Activated CD4-positive, alpha-beta T cell treated with anti-CD3 and anti-CD28 coated beads for 36 hours (primary cell): ENCODE measurements around the gene PAPLN. TPM values are rescaled to one million over a fixed set of nuclear protein-coding genes. Genes with fewer than 3 reads are reported as not detected.

ENCODE experiments used
- ATAC-seq: fragments of 200-7000 bp; cut with Tn5 transposase; one replicate; pipeline ENCODE4 v1.10.0; 2021; ENCODE audit warnings: mild to moderate bottlenecking, moderate library complexity
- CTCF ChIA-PET: fragments of 350-600 bp; sonication (Branson Sonifier 250); formaldehyde crosslinking; loops from one replicate; lab custom pipeline; 2021; ENCODE audit warnings: antibody characterized with exemption; lab: Charles Lee
- POLR2A ChIA-PET: fragments of 350-600 bp; sonication (Branson Sonifier 250); formaldehyde crosslinking; loops from one replicate; lab custom pipeline; 2021; ENCODE audit warnings: antibody characterized with exemption, inconsistent platforms; lab: Charles Lee
- DNase-seq: peaks from one replicate; pipeline ENCODE4 v3.0.0-alpha.2; 2020
- H3K27ac Mint-ChIP-seq: one replicate; pipeline ENCODE4 v1.8.0; 2021; ENCODE audit warnings: mixed read lengths
- H3K27me3 Mint-ChIP-seq: one replicate; pipeline ENCODE4 v1.8.0; 2021; ENCODE audit warnings: mixed read lengths
- H3K36me3 Mint-ChIP-seq: one replicate; pipeline ENCODE4 v1.8.0; 2021; ENCODE audit warnings: low read depth, mixed read lengths
- H3K4me1 Mint-ChIP-seq: one replicate; pipeline ENCODE4 v1.8.0; 2021; ENCODE audit warnings: mixed read lengths
- H3K4me3 Mint-ChIP-seq: one replicate; pipeline ENCODE4 v1.8.0; 2021; ENCODE audit warnings: mild to moderate bottlenecking, moderate library complexity, mixed read lengths
- H3K9me3 Mint-ChIP-seq: one replicate; pipeline ENCODE4 v1.8.0; 2021; ENCODE audit warnings: low read depth, mixed read lengths
- intact Hi-C, 2 experiments: fragments of 100-400 bp; cut with DNase I in 1 of 2; cut with micrococcal nuclease in 1 of 2; formaldehyde crosslinking; loops; one replicate each; pipeline versions ENCODE4 v1.14.2 to v1.15.1; 2022 to 2024; cut with DNase I, micrococcal nuclease
- total RNA-seq, 2 experiments: library from RNA; stranded (reverse); gene quantifications; one replicate each; pipeline ENCODE4 v1.2.3, GENCODE V29; 2021

Gene PAPLN
- total RNA-seq, 2 experiments from 2014 or later: 0.21 to 0.30 TPM

- peaks cover 10% of the 10 kb centered on the region for H3K4me1 Mint-ChIP-seq
These were observed 9.3 kb downstream of the PAPLN start for GRCh38 chr14:73246387-73247150.

GRCh38 chr14:73248108-73248868, 11.0 kb downstream of the PAPLN start:
- Mint-ChIP-seq H3K27me3 (peaks cover 20% of the 10 kb centered on the region), H3K9me3 (no peaks in the 10 kb centered on the region), H3K36me3 (no peaks in the 10 kb centered on the region), H3K4me3 (no peak overlapping the region), H3K4me1 (peaks cover 10% of the 10 kb centered on the region), H3K27ac (no peak overlapping the region)
- intact Hi-C loops: no loop called here
- DNase-seq (peak; percentile 30), ATAC-seq (no peak)
- ChIA-PET CTCF (no interaction called here), POLR2A (no interaction called here)

More at GRCh38 chr14:73246387-73247150, 9.3 kb downstream of the PAPLN start:
- no peak overlapping the region for H3K27ac Mint-ChIP-seq
- H3K9me3 Mint-ChIP-seq: no peaks in the 10 kb centered on the region
- H3K4me3 Mint-ChIP-seq: peak overlapping the region; percentile 53
- intact Hi-C loops: no loop called here
- peaks cover 27% of the 10 kb centered on the region for H3K27me3 Mint-ChIP-seq
- ChIA-PET POLR2A (no interaction called here), CTCF (interaction anchor here (0.6 kb wide), 1 partner anchor 222 kb away, joined by 3 read pairs; no protein-coding TSS in a partner anchor)
- H3K36me3 Mint-ChIP-seq: no peaks in the 10 kb centered on the region
- no peak for ATAC-seq
- DNase-seq: no peak

- ChIA-PET CTCF (no interaction called here), POLR2A (no interaction called here)
- Mint-ChIP-seq H3K27ac (no peak overlapping the region), H3K9me3 (no peaks in the 10 kb centered on the region), H3K4me1 (peaks cover 10% of the 10 kb centered on the region), H3K36me3 (no peaks in the 10 kb centered on the region), H3K4me3 (no peak overlapping the region), H3K27me3 (peaks cover 14% of the 10 kb centered on the region)
- intact Hi-C loops: no loop called here
- no peak for DNase-seq
- ATAC-seq: no peak
These were observed 11.8 kb downstream of the PAPLN start for GRCh38 chr14:73249108-73249507.

- CTCF ChIA-PET: no interaction called here
- intact Hi-C loops: no loop called here
These were observed 12.4 kb downstream of the PAPLN start for GRCh38 chr14:73249564-73250316.

GRCh38 chr14:73250317-73250713, 13.0 kb downstream of the PAPLN start:
- intact Hi-C loops: no loop called here
- DNase-seq: no peak
- Mint-ChIP-seq H3K4me1 (peaks cover 10% of the 10 kb centered on the region), H3K27me3 (peaks cover 10% of the 10 kb centered on the region), H3K9me3 (no peaks in the 10 kb centered on the region), H3K27ac (no peak overlapping the region), H3K36me3 (no peaks in the 10 kb centered on the region), H3K4me3 (no peak overlapping the region)
- CTCF ChIA-PET: interaction anchor here (0.5 kb wide), 1 partner anchor 1044 kb away, joined by 3 read pairs; no protein-coding TSS in a partner anchor
- POLR2A ChIA-PET: no interaction called here
- no peak for ATAC-seq

More at GRCh38 chr14:73249564-73250316, 12.4 kb downstream of the PAPLN start:
- no peaks in the 10 kb centered on the region for H3K36me3 Mint-ChIP-seq
- POLR2A ChIA-PET: no interaction called here
- no peaks in the 10 kb centered on the region for H3K9me3 Mint-ChIP-seq
- no peak overlapping the region for H3K27ac Mint-ChIP-seq
- peaks cover 14% of the 10 kb centered on the region for H3K27me3 Mint-ChIP-seq
- DNase-seq (no peak), ATAC-seq (no peak)
- H3K4me1 Mint-ChIP-seq: peaks cover 10% of the 10 kb centered on the region
- no peak overlapping the region for H3K4me3 Mint-ChIP-seq

- H3K36me3 Mint-ChIP-seq: no peaks in the 10 kb centered on the region
- ChIA-PET CTCF (interaction anchor here (0.5 to 0.6 kb wide), 2 partner anchors 381 to 1043 kb away, joined by 3 read pairs; no protein-coding TSS in a partner anchor), POLR2A (no interaction called here)
- no peaks in the 10 kb centered on the region for H3K9me3 Mint-ChIP-seq
- intact Hi-C loops: no loop called here
- ATAC-seq (no peak), DNase-seq (no peak)
- H3K4me3 Mint-ChIP-seq: no peak overlapping the region
- no peak overlapping the region for H3K27ac Mint-ChIP-seq
- H3K27me3 Mint-ChIP-seq: peaks cover 10% of the 10 kb centered on the region
- H3K4me1 Mint-ChIP-seq: peaks cover 10% of the 10 kb centered on the region
These were observed 13.6 kb downstream of the PAPLN start for GRCh38 chr14:73250781-73251500.

GRCh38 chr14:73251516-73252215, 14.4 kb downstream of the PAPLN start:
- Mint-ChIP-seq H3K27ac (no peak overlapping the region), H3K36me3 (no peaks in the 10 kb centered on the region), H3K27me3 (peaks cover 7% of the 10 kb centered on the region), H3K4me1 (peaks cover 7% of the 10 kb centered on the region), H3K4me3 (no peak overlapping the region), H3K9me3 (no peaks in the 10 kb centered on the region)
- ChIA-PET POLR2A (interaction anchor here (0.7 kb wide), 1 partner anchor 1495 kb away, joined by 3 read pairs; no protein-coding TSS in a partner anchor), CTCF (no interaction called here)
- ATAC-seq (no peak), DNase-seq (no peak)
- intact Hi-C loops: no loop called here

- Mint-ChIP-seq H3K9me3 (no peaks in the 10 kb centered on the region), H3K27me3 (no peaks in the 10 kb centered on the region), H3K27ac (no peak overlapping the region), H3K4me1 (peaks cover 4% of the 10 kb centered on the region), H3K4me3 (no peak overlapping the region), H3K36me3 (no peaks in the 10 kb centered on the region)
- CTCF ChIA-PET: no interaction called here
- POLR2A ChIA-PET: no interaction called here
- ATAC-seq (no peak), DNase-seq (no peak)
- intact Hi-C loops: no loop called here
These were observed 15.4 kb downstream of the PAPLN start for GRCh38 chr14:73252491-73253322.

GRCh38 chr14:73253323-73253610, 16.0 kb downstream of the PAPLN start:
- ChIA-PET CTCF (no interaction called here), POLR2A (no interaction called here)
- no peak for DNase-seq
- no peaks in the 10 kb centered on the region for H3K9me3 Mint-ChIP-seq
- ATAC-seq: no peak
- no peak overlapping the region for H3K27ac Mint-ChIP-seq
- no peaks in the 10 kb centered on the region for H3K27me3 Mint-ChIP-seq
- H3K4me3 Mint-ChIP-seq: no peak overlapping the region
- H3K4me1 Mint-ChIP-seq: peaks cover 3% of the 10 kb centered on the region
- no peaks in the 10 kb centered on the region for H3K36me3 Mint-ChIP-seq
- intact Hi-C loops: no loop called here

- ChIA-PET POLR2A (interaction anchor here (0.6 kb wide), 1 partner anchor 9 kb away, joined by 3 read pairs; no protein-coding TSS in a partner anchor), CTCF (no interaction called here)
- no peaks in the 10 kb centered on the region for H3K27me3 Mint-ChIP-seq
- no peaks in the 10 kb centered on the region for H3K36me3 Mint-ChIP-seq
- no peak overlapping the region for H3K27ac Mint-ChIP-seq
- no peak for DNase-seq
- ATAC-seq: no peak
- no peaks in the 10 kb centered on the region for H3K9me3 Mint-ChIP-seq
- peaks cover 3% of the 10 kb centered on the region for H3K4me1 Mint-ChIP-seq
- no peak overlapping the region for H3K4me3 Mint-ChIP-seq
- intact Hi-C loops: no loop called here
These were observed 16.4 kb downstream of the PAPLN start for GRCh38 chr14:73253721-73254120.
